D721Med (cell line): ENCODE data around the gene ZNF587.

Source experiments
- DNase-seq: peaks from one replicate; pipeline ENCODE4 v3.0.0; 2011; ENCODE audit warnings: low spot score; ENCODE audit not compliant: insufficient read length
- FAIRE-seq: peaks from 2 replicates; lab custom pipeline; 2011; peaks lifted over from hg19 to GRCh38; lab: Jason Lieb, UNC
- CTCF ChIP-seq: IDR thresholded peaks from 2 replicates; pipeline ENCODE4 v1.5.1; 2012; ENCODE audit warnings: mild to moderate bottlenecking, control low read depth; ENCODE audit not compliant: insufficient read depth; ENCODE audit errors: missing control alignments

Gene ZNF587

GRCh38 chr19:57914531-57914930 lies 64.9 kb downstream of the ZNF587 start:
- no peak for DNase-seq
- no peak for FAIRE-seq
- TF ChIP-seq CTCF: no peak
